Esophagus muscularis mucosa (tissue), 4 donors: Measurements from ENCODE around the gene ACD. TPM values are rescaled to one million over a fixed set of nuclear protein-coding genes. Genes with fewer than 3 reads are reported as not detected.

Source experiments
- DNase-seq: peaks from one replicate; pipeline ENCODE4 v3.0.0-alpha.2; 2017; ENCODE audit errors: extremely low spot score
- H3K27ac ChIP-seq, 4 donors: fragments of 200-600 bp; sonication (generic); replicated peaks in 1 of 4; 1 replicate in 3 of 4; 2 replicates in 1 of 4; pipeline ENCODE4 v1.5.1; 2016 to 2019; ENCODE audit warnings: mild to moderate bottlenecking in 1 of 4
- H3K27me3 ChIP-seq, 4 donors: fragments of 200-600 bp; sonication (generic); one replicate each; pipeline versions ENCODE4 v1.5.1 to v1.6.0; 2016 to 2019
- H3K36me3 ChIP-seq, 4 donors: fragments of 200-600 bp; sonication (generic); one replicate each; pipeline ENCODE4 v1.5.1; 2016 to 2019
- H3K4me1 ChIP-seq, 4 donors: fragments of 200-600 bp; sonication (generic); one replicate each; pipeline ENCODE4 v1.5.1; 2016 to 2019
- H3K4me3 ChIP-seq, 4 donors: fragments of 200-600 bp; sonication (generic); 1 replicate in 2 of 4; 2 replicates in 2 of 4; pipeline ENCODE4 v1.5.1; 2016 to 2019; ENCODE audit warnings: mild to moderate bottlenecking in 4 of 4, moderate library complexity in 1 of 4
- H3K9me3 ChIP-seq, 4 donors: fragments of 200-600 bp; sonication (generic); 1 replicate in 3 of 4; 2 replicates in 1 of 4; pipeline ENCODE4 v1.5.1; 2016 to 2019
- EP300 ChIP-seq: sonication (generic); formaldehyde crosslinking; IDR thresholded peaks from one replicate; pipeline ENCODE4 v1.6.1; 2017; ENCODE audit warnings: antibody characterized with exemption
- POLR2A ChIP-seq: fragments of 450-650 bp; IDR thresholded peaks from one replicate; pipeline ENCODE4 v1.6.1; 2017; ENCODE audit warnings: antibody characterized with exemption, moderate library complexity, mild to moderate bottlenecking, low read depth
- POLR2AphosphoS5 ChIP-seq, 2 donors: sonication (generic); formaldehyde crosslinking; IDR thresholded peaks; one replicate each; pipeline ENCODE4 v1.6.1; 2017; ENCODE audit warnings: antibody characterized with exemption in 2 of 2
- WGBS: methylation state at CpG from one replicate; pipeline ENCODE4 v1.1.5; 2018; 5-methylcytosine and 5-hydroxymethylcytosine counted together
- intact Hi-C: fragments of 100-400 bp; cut with DNase I; formaldehyde crosslinking; loops from one replicate; pipeline ENCODE4 v1.15.1; 2023
- total RNA-seq, 4 donors: library from RNA; depleted of rRNA; stranded (reverse); fragments of >200 nt; gene quantifications; one replicate each; pipeline versions ENCODE4 v1.1.0 to v1.2.1, GENCODE V29; 2016
- TF ChIP-seq, protein P1 (sequence below), 3 experiments: fragments of 200-600 bp in 2 of 3; fragments of 450-650 bp in 1 of 3; sonication (generic) in 2 of 3; IDR thresholded peaks; one replicate each; pipeline ENCODE4 v1.5.1; 2017 to 2019; ENCODE audit warnings: antibody characterized with exemption in 3 of 3, mild to moderate bottlenecking in 2 of 3, moderate library complexity in 1 of 3

ACD gene
- total RNA-seq, 4 donors from 2014 or later, result 22.0 to 31.6 (median 29.3) TPM

DNA sequence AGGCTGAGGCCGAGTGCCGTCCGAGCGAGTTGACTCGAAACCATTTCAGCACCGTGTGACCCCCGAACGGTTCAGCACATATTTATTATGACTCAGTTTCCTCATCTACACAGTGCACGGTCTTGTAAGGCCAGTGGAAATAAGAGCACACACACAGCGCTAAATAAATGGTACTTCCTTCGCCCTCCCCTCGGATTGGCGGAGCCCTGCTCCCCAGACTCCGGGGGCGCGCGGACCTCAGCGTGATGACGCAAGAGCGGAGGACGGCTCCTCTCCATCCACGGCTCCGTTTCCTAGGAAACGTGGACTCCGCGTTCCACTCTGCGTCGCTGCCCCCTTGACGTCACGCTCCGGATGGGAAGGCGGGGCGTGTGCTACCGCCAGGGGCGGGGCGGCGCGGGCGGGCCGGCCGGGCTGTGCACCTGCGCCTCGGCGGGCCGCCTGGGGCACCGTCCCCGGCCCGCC lies 536 bp upstream of the ACD start, which contains the start of gene PARD6A:
Gene PARD6A (plus strand): TSS at position 397 of the 465 bp plus-strand sequence. CDS start 79 bp downstream, outside the sequence.
- under 1% methylated on average over 25 of the region's 48 CpGs for WGBS
- intact Hi-C loops, result loop anchor here (5.0 kb wide), 1 partner anchor 147 kb away; the partner anchor contains the start of genes RANBP10 and TSNAXIP1
- peak; percentile 98 for DNase-seq
- Histone ChIP-seq H3K36me3 (peaks cover 0 to 53% (median 36%) of the 10 kb centered on the region in 4 donors), H3K27me3 (no peaks in the 10 kb centered on the region), H3K27ac (peak within 1 kb of the TSS; percentile 95 to 99 (median 98)), H3K4me3 (peak within 1 kb of the TSS; percentile 74 to 96 (median 85)), H3K4me1 (peaks cover 19 to 43% (median 34%) of the 10 kb centered on the region in 4 donors), H3K9me3 (no peaks in the 10 kb centered on the region)
- TF ChIP-seq, protein P1, sequence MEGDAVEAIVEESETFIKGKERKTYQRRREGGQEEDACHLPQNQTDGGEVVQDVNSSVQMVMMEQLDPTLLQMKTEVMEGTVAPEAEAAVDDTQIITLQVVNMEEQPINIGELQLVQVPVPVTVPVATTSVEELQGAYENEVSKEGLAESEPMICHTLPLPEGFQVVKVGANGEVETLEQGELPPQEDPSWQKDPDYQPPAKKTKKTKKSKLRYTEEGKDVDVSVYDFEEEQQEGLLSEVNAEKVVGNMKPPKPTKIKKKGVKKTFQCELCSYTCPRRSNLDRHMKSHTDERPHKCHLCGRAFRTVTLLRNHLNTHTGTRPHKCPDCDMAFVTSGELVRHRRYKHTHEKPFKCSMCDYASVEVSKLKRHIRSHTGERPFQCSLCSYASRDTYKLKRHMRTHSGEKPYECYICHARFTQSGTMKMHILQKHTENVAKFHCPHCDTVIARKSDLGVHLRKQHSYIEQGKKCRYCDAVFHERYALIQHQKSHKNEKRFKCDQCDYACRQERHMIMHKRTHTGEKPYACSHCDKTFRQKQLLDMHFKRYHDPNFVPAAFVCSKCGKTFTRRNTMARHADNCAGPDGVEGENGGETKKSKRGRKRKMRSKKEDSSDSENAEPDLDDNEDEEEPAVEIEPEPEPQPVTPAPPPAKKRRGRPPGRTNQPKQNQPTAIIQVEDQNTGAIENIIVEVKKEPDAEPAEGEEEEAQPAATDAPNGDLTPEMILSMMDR (IDR thresholded peaks at IDR 0.05), result peak in 1 of 3 experiments; percentile 17
- no peak for TF ChIP-seq POLR2A
- peak; percentile 7 for TF ChIP-seq EP300
- peak; percentile 60 to 63 for TF ChIP-seq POLR2AphosphoS5 (IDR thresholded peaks at IDR 0.05)

DNA sequence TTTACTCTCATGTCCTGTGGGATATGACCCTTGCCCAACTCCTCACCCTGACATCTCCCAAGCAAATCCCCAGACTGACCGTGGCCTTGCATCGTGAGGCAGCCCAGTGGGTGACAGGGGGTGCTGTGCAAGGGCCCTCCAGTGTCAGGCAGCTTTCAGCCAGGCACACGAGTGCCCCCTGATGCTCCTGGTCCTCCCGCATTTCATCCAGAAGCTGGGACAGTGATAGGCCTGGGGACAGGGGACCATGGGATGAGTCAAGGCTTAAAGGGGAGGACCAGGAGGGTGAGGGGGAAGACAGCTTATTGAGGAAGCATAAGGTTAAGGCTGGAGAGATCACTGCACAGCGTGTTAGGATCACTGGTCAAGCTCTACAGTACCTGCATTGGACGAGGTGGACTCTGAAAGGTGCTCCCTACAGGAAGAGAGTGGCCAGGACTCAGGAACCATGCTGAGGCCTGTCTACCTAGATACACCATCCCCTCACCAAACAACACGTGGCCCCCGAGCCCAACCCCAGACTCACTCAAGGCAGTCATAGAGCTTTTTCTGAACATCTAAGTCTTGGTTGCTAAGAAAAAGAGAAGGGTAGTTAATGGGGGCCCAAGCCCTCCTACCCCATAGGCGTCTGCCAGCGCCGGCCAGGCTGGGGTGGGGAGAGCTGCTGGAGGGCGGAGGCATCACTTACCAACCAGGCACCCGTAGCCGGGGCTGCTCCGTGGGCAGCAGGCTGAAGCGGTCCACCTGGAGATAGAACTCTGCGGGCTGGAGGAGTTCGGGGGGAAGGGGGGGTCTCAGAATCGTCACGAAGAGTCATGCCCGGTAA lies 998 bp downstream of the ACD start:
- peaks cover 0 to 43% (median 35%) of the 10 kb centered on the region in 4 donors for H3K36me3 ChIP-seq
- peaks cover 16 to 37% (median 28%) of the 10 kb centered on the region in 4 donors for H3K4me1 ChIP-seq
- H3K9me3 ChIP-seq, result no peaks in the 10 kb centered on the region
- DNase-seq, result no peak
- intact Hi-C loops, result no loop called here
- H3K27ac ChIP-seq, result peak overlapping the region in 1 of 4 donors; percentile 95
- TF ChIP-seq POLR2A, result no peak
- TF ChIP-seq, protein P1 (IDR thresholded peaks at IDR 0.05), result no peak
- TF ChIP-seq EP300, result no peak
- TF ChIP-seq POLR2AphosphoS5 (IDR thresholded peaks at IDR 0.05), result no peak
- WGBS, result 56% methylated on average over 13 of the region's 21 CpGs
- peaks cover 0 to 11% (median 10%) of the 10 kb centered on the region in 4 donors for H3K27me3 ChIP-seq
- peak overlapping the region; percentile 74 to 96 (median 85) for H3K4me3 ChIP-seq

DNA sequence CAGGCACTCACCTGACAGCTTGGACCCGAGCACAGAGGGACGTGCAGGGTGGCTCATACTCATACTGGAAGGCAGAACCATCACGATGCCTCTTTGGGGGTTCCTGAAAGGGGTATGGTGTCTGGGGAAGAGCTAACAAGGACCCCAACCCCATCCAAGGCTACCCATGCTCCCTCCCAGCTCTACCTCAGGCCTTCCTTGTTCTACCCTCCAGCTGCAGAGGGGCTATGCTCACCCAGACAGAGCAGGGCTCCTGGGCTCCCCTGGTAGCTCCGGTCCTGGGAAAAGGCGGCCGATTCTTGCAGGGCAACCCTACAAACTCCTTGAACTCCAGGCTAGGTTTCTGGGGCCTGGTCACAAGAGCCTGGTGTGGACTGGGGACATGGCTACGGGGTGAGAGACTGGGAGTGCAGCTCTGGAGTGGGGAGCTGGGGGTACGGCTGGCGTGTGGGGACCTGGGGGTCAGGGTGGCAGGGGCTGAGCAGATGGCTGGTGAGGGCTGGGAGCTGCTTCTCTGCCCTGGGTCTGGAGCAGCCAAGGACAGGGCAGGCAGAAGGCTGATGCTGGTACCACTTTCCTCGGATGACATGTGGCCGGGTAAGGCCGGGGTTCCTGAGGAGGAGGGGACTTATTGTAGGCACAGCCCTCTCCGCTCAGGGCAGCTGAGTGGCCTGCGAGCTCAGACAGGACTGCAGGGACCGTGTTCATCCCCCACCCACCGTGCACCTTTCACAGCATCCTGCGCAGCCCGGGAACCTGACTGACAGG lies 2.1 kb downstream of the ACD start:
- Histone ChIP-seq H3K36me3 (peaks cover 0 to 32% (median 25%) of the 10 kb centered on the region in 4 donors), H3K27me3 (peaks cover 0 to 22% (median 20%) of the 10 kb centered on the region in 4 donors), H3K9me3 (no peaks in the 10 kb centered on the region), H3K27ac (no peak overlapping the region), H3K4me1 (peaks cover 24 to 48% (median 38%) of the 10 kb centered on the region in 4 donors), H3K4me3 (no peak overlapping the region)
- no peak for DNase-seq
- WGBS, result 91% methylated on average over 17 of the region's 18 CpGs
- TF ChIP-seq POLR2A (no peak), POLR2AphosphoS5 (IDR thresholded peaks at IDR 0.05) (no peak), EP300 (no peak)
- TF ChIP-seq, protein P1 (IDR thresholded peaks at IDR 0.05), result no peak
- intact Hi-C loops, result no loop called here

DNA sequence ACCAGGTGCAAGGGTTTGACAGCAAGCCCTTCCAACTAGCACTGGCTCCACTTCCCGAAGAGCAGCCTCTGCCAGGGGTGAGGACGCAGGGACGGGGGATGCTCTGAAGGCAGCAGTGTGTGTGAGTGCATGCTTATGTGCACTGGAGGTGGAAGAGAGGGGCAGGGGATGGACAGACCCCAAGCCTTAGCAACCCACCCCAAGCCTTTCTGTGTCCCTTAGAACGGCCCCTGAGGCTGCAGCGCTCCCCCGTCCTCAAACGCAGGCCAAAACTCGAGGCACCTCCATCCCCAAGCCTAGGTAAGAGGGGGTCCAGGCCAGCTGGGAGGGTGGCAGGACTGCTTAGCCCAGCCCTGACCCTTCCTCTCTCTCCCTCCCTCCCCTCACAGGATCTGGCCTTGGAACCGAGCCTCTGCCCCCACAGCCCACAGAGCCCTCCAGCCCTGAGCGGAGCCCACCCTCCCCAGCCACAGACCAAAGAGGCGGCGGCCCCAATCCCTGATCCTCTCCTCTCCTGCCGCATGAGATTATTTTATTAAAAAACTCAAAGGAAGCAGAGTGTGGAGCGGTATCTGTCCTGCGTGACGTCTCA lies 2.9 kb downstream of the ACD start:
- intact Hi-C loops, result no loop called here
- H3K4me1 ChIP-seq, result peaks cover 24 to 53% (median 44%) of the 10 kb centered on the region in 4 donors
- H3K4me3 ChIP-seq, result no peak overlapping the region
- H3K27me3 ChIP-seq, result peaks cover 0 to 30% (median 25%) of the 10 kb centered on the region in 4 donors
- DNase-seq, result no peak
- no peak for TF ChIP-seq EP300
- no peak for TF ChIP-seq POLR2AphosphoS5 (IDR thresholded peaks at IDR 0.05)
- no peak for TF ChIP-seq POLR2A
- TF ChIP-seq, protein P1 (IDR thresholded peaks at IDR 0.05), result no peak
- WGBS, result 91% methylated on average over 15 of the region's 16 CpGs
- peaks cover 0 to 24% (median 21%) of the 10 kb centered on the region in 4 donors for H3K36me3 ChIP-seq
- H3K27ac ChIP-seq, result no peak overlapping the region
- H3K9me3 ChIP-seq, result no peaks in the 10 kb centered on the region
